Chondrocyte (in vitro differentiated cells): ENCODE data around the gene ENG. TPM values are rescaled to one million over a fixed set of nuclear protein-coding genes. Genes with fewer than 3 reads are reported as not detected.

Experiments used
- DNase-seq: peaks from one replicate; pipeline ENCODE4 v3.0.0; 2021; ENCODE audit warnings: mixed read lengths, low spot score
- H3K27ac Mint-ChIP-seq: one replicate; pipeline ENCODE4 v1.8.0; 2021; ENCODE audit warnings: mild to moderate bottlenecking, moderate library complexity, mixed read lengths; ENCODE audit not compliant: unreplicated experiment
- H3K27me3 Mint-ChIP-seq: 2 replicates; pipeline ENCODE4 v1.8.0; 2021; ENCODE audit warnings: low read depth, mixed read lengths
- H3K36me3 Mint-ChIP-seq: 2 replicates; pipeline ENCODE4 v1.8.0; 2021; ENCODE audit warnings: low read depth, mixed read lengths
- H3K4me1 Mint-ChIP-seq: 2 replicates; pipeline ENCODE4 v1.8.0; 2021; ENCODE audit warnings: low read depth, mild to moderate bottlenecking, mixed read lengths
- H3K4me3 Mint-ChIP-seq: one replicate; pipeline ENCODE4 v1.8.0; 2021; ENCODE audit warnings: mild to moderate bottlenecking, moderate library complexity, mixed read lengths; ENCODE audit not compliant: unreplicated experiment
- H3K9me3 Mint-ChIP-seq: 2 replicates; pipeline ENCODE4 v1.8.0; 2021; ENCODE audit warnings: low read depth, mixed read lengths
- CTCF ChIP-seq: fragments of 200-600 bp; sonication (generic); IDR thresholded peaks from 2 replicates; pipeline ENCODE4 v1.5.0; 2021; ENCODE audit warnings: antibody characterized with exemption, mild to moderate bottlenecking, moderate library complexity
- total RNA-seq: library from RNA; stranded (reverse); gene quantifications from 3 replicates; pipeline ENCODE4 v1.2.1, GENCODE V29; 2021

The ENG gene
- total RNA-seq, 1 donor from 2014 or later: 81.3 TPM

- TF ChIP-seq CTCF: no peak
- Mint-ChIP-seq H3K27ac (peak overlapping the region; percentile 54), H3K9me3 (no peaks in the 10 kb centered on the region), H3K36me3 (no peaks in the 10 kb centered on the region), H3K4me3 (no peak overlapping the region), H3K27me3 (no peaks in the 10 kb centered on the region), H3K4me1 (peaks cover 58% of the 10 kb centered on the region)
- no peak for DNase-seq
Observed at GRCh38 chr9:127833555-127833954, 20.9 kb downstream of the ENG start.

GRCh38 chr9:127832248-127832647, 22.2 kb downstream of the ENG start:
- peaks cover 52% of the 10 kb centered on the region for H3K4me1 Mint-ChIP-seq
- no peak overlapping the region for H3K4me3 Mint-ChIP-seq
- no peak for DNase-seq
- no peak for TF ChIP-seq CTCF
- H3K27ac Mint-ChIP-seq: peak overlapping the region; percentile 80
- no peaks in the 10 kb centered on the region for H3K36me3 Mint-ChIP-seq
- no peaks in the 10 kb centered on the region for H3K27me3 Mint-ChIP-seq
- no peaks in the 10 kb centered on the region for H3K9me3 Mint-ChIP-seq

GRCh38 chr9:127829205-127829906, 25.1 kb downstream of the ENG start:
- peaks cover 2% of the 10 kb centered on the region for H3K36me3 Mint-ChIP-seq
- H3K4me1 Mint-ChIP-seq: peaks cover 34% of the 10 kb centered on the region
- no peak overlapping the region for H3K4me3 Mint-ChIP-seq
- H3K9me3 Mint-ChIP-seq: no peaks in the 10 kb centered on the region
- H3K27me3 Mint-ChIP-seq: no peaks in the 10 kb centered on the region
- no peak overlapping the region for H3K27ac Mint-ChIP-seq
- TF ChIP-seq CTCF: no peak
- no peak for DNase-seq

GRCh38 chr9:127828262-127829031, 26.0 kb downstream of the ENG start:
- no peak for DNase-seq
- H3K4me3 Mint-ChIP-seq: peak overlapping the region; percentile 38

More at GRCh38 chr9:127828262-127829031, 26.0 kb downstream of the ENG start:
- H3K9me3 Mint-ChIP-seq: no peaks in the 10 kb centered on the region
- TF ChIP-seq CTCF: no peak
- peaks cover 5% of the 10 kb centered on the region for H3K36me3 Mint-ChIP-seq
- H3K27ac Mint-ChIP-seq: peak overlapping the region; percentile 68
- H3K27me3 Mint-ChIP-seq: no peaks in the 10 kb centered on the region
- H3K4me1 Mint-ChIP-seq: peaks cover 31% of the 10 kb centered on the region
